ENCODE measurements around the gene DYDC1. TPM values are rescaled to one million over a fixed set of nuclear protein-coding genes. Genes with fewer than 3 reads are reported as not detected.

DYDC1 gene
- total RNA-seq, 1 donor from 2014 or later, result not detected

DNA sequence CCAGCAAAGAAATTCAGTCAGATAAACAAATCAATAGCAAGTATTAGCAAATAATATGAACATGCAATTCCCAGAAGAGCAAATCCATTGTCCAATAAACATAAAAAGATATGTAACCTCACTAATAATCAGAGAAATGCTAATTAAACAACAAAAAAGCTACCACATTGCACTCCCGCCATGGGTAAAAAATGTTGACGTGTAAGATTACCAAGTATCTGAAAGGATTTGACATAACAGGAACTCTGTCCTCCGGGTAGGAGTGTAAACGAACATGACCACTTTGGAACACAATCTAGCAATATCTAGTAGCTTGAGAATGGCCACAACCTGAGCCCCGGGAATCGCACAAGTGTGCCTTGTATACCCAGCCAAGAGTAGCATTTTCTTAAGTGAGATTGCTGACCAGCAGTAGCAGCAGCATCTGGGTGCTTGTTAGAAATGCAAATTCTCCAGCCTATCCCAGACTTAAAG is 31.6 kb downstream of the DYDC1 start:
- TF ChIP-seq, protein P1, sequence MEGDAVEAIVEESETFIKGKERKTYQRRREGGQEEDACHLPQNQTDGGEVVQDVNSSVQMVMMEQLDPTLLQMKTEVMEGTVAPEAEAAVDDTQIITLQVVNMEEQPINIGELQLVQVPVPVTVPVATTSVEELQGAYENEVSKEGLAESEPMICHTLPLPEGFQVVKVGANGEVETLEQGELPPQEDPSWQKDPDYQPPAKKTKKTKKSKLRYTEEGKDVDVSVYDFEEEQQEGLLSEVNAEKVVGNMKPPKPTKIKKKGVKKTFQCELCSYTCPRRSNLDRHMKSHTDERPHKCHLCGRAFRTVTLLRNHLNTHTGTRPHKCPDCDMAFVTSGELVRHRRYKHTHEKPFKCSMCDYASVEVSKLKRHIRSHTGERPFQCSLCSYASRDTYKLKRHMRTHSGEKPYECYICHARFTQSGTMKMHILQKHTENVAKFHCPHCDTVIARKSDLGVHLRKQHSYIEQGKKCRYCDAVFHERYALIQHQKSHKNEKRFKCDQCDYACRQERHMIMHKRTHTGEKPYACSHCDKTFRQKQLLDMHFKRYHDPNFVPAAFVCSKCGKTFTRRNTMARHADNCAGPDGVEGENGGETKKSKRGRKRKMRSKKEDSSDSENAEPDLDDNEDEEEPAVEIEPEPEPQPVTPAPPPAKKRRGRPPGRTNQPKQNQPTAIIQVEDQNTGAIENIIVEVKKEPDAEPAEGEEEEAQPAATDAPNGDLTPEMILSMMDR (IDR thresholded peaks at IDR 0.05; ENCODE audit: unreplicated experiment), result no peak
- no peak overlapping the region for H3K4me3 Mint-ChIP-seq (ENCODE audit: low read depth)
- H3K36me3 Mint-ChIP-seq (ENCODE audit: insufficient read depth), result no peaks in the 10 kb centered on the region
- peaks cover 11% of the 10 kb centered on the region for H3K4me1 Mint-ChIP-seq (ENCODE audit: low read depth)
- H3K9me3 Mint-ChIP-seq (ENCODE audit: low read depth), result no peaks in the 10 kb centered on the region
- no peaks in the 10 kb centered on the region for H3K27me3 Mint-ChIP-seq
- no peak overlapping the region for H3K27ac Mint-ChIP-seq
- DNase-seq (ENCODE audit: low spot score, unreplicated experiment), result no peak

DNA sequence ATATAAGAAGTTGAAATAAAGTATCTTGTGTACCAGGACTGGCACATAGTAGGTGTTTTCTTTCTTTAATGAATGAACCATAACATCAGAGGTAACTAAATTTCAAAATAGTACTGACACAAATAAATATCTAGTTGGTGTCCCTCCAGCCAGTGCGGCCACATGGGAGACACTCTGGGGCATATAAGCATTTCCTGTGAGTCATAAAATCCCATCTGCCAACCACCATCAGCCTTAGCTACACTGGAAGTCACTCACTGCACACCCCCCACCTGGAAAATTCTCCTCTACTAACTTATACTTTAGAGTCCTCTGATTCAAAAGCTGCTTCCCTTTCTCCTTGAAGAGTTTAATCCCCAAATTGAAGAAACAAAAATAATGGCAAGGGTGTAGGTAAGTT is 32.5 kb downstream of the DYDC1 start:
- TF ChIP-seq, protein P1 (IDR thresholded peaks at IDR 0.05; ENCODE audit: unreplicated experiment), result no peak
- H3K4me1 Mint-ChIP-seq (ENCODE audit: low read depth), result peaks cover 18% of the 10 kb centered on the region
- no peaks in the 10 kb centered on the region for H3K36me3 Mint-ChIP-seq (ENCODE audit: insufficient read depth)
- no peaks in the 10 kb centered on the region for H3K27me3 Mint-ChIP-seq
- no peaks in the 10 kb centered on the region for H3K9me3 Mint-ChIP-seq (ENCODE audit: low read depth)
- no peak for DNase-seq (ENCODE audit: low spot score, unreplicated experiment)
- H3K4me3 Mint-ChIP-seq (ENCODE audit: low read depth), result no peak overlapping the region
- H3K27ac Mint-ChIP-seq, result no peak overlapping the region

DNA sequence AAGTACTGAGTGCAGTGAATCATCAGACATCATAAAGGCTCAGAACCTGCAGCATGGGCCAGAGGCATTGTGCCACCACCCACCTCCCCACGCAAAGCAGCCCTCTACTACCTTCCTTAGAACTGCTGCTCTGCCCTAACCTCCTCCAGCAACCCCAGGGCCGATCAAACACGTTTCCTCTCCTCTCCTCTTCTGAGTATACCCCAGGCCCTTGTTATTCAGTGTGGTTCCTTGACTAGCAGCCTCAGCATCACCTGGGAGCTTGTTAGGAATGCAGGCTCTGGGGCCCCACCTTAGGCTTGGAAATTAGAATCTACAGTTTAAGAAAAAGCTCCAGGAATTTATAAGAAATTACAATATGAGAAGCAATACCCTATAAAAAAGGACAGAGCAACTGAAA is 33.2 kb downstream of the DYDC1 start:
- peaks cover 22% of the 10 kb centered on the region for H3K4me1 Mint-ChIP-seq (ENCODE audit: low read depth)
- H3K4me3 Mint-ChIP-seq (ENCODE audit: low read depth), result no peak overlapping the region
- TF ChIP-seq, protein P1 (IDR thresholded peaks at IDR 0.05; ENCODE audit: unreplicated experiment), result no peak
- H3K36me3 Mint-ChIP-seq (ENCODE audit: insufficient read depth), result no peaks in the 10 kb centered on the region
- no peak overlapping the region for H3K27ac Mint-ChIP-seq
- DNase-seq (ENCODE audit: low spot score, unreplicated experiment), result no peak
- H3K27me3 Mint-ChIP-seq, result no peaks in the 10 kb centered on the region
- no peaks in the 10 kb centered on the region for H3K9me3 Mint-ChIP-seq (ENCODE audit: low read depth)

DNA sequence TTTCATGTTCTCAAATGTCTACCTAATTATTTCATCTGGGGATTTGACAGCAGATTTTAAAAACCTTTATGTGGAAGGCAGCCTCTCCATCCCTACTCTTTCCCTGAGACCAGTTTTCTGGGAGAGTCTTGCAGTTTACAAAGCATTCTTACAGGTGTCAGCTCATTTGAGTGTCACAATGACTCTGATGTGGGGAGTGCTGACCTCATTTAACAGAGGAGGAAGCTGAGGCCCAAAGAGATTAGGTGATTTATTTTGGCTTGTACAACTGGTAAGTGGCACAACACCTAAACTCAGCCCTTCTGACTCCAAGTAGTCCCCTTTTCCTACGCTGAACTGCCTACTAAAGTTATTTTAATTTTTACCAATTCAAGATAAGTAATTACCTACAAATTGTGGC is 33.8 kb downstream of the DYDC1 start:
- H3K36me3 Mint-ChIP-seq (ENCODE audit: insufficient read depth), result no peaks in the 10 kb centered on the region
- H3K27ac Mint-ChIP-seq, result no peak overlapping the region
- peaks cover 22% of the 10 kb centered on the region for H3K4me1 Mint-ChIP-seq (ENCODE audit: low read depth)
- TF ChIP-seq, protein P1 (IDR thresholded peaks at IDR 0.05; ENCODE audit: unreplicated experiment), result no peak
- H3K9me3 Mint-ChIP-seq (ENCODE audit: low read depth), result no peaks in the 10 kb centered on the region
- H3K4me3 Mint-ChIP-seq (ENCODE audit: low read depth), result no peak overlapping the region
- no peaks in the 10 kb centered on the region for H3K27me3 Mint-ChIP-seq
- DNase-seq (ENCODE audit: low spot score, unreplicated experiment), result no peak

DNA sequence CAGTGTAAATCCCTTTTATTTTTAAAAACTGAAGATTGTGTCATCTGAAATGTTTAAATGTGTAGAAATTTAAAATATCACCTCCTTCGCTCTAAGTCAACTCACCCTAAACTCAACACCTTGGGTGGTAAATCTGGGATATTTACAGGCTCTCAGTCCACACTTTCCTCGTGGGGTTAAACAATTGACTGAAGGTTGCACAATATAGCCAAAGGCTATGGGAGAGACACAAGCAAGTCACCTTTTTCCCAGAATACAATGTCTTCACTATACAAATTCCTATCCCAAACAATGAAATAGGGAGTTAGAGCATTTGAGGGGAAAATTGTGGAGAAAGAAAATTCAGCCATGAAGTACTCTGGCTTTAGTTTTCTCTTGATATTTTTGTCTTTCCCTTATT is 34.4 kb downstream of the DYDC1 start:
- no peak for DNase-seq (ENCODE audit: low spot score, unreplicated experiment)
- H3K9me3 Mint-ChIP-seq (ENCODE audit: low read depth), result no peaks in the 10 kb centered on the region
- no peaks in the 10 kb centered on the region for H3K27me3 Mint-ChIP-seq
- TF ChIP-seq, protein P1 (IDR thresholded peaks at IDR 0.05; ENCODE audit: unreplicated experiment), result no peak
- H3K4me3 Mint-ChIP-seq (ENCODE audit: low read depth), result no peak overlapping the region
- H3K27ac Mint-ChIP-seq, result no peak overlapping the region
- no peaks in the 10 kb centered on the region for H3K36me3 Mint-ChIP-seq (ENCODE audit: insufficient read depth)
- H3K4me1 Mint-ChIP-seq (ENCODE audit: low read depth), result peaks cover 22% of the 10 kb centered on the region

Measured in progenitor cell of endocrine pancreas (in vitro differentiated cells).